GM23338 (cell line): ENCODE results near the gene USP7. TPM values are rescaled to one million over a fixed set of nuclear protein-coding genes. Genes with fewer than 3 reads are reported as not detected.

ENCODE experiments used
- ATAC-seq: fragments of 200-7000 bp; cut with Tn5 transposase; 3 replicates; pipeline ENCODE4 v1.9.1; 2020
- DNase-seq: peaks from one replicate; pipeline ENCODE4 v3.0.0-alpha.2; 2015; ENCODE audit warnings: low spot score
- H2AFZ ChIP-seq: fragments of 200-600 bp; sonication (generic); 2 replicates; pipeline ENCODE4 v1.8.0; 2016; ENCODE audit warnings: antibody characterized with exemption, mild to moderate bottlenecking, moderate library complexity
- H3F3A ChIP-seq: fragments of 200-600 bp; sonication (generic); replicated peaks from 2 replicates; pipeline ENCODE4 v1.8.0; 2017; ENCODE audit warnings: antibody characterized with exemption, mixed run types, low read depth
- H3K27ac ChIP-seq: fragments of 200-600 bp; sonication (generic); 2 replicates; pipeline ENCODE4 v1.6.1; 2016; ENCODE audit warnings: low read depth
- H3K27me3 ChIP-seq: fragments of 200-600 bp; sonication (generic); 2 replicates; pipeline ENCODE4 v1.8.0; 2016; ENCODE audit warnings: mild to moderate bottlenecking, mixed run types, moderate library complexity; ENCODE audit not compliant: insufficient read depth
- H3K36me3 ChIP-seq: fragments of 200-600 bp; sonication (generic); 2 replicates; pipeline ENCODE4 v1.8.0; 2016; ENCODE audit warnings: mild to moderate bottlenecking; ENCODE audit not compliant: insufficient read depth
- H3K4me1 ChIP-seq: fragments of 200-600 bp; sonication (generic); 2 replicates; pipeline ENCODE4 v1.8.0; 2016; ENCODE audit warnings: mild to moderate bottlenecking, moderate library complexity; ENCODE audit not compliant: insufficient read depth
- H3K4me2 ChIP-seq: fragments of 200-600 bp; sonication (generic); 2 replicates; pipeline ENCODE4 v1.7.1; 2017; ENCODE audit warnings: mixed run types
- H3K4me3 ChIP-seq: fragments of 200-600 bp; sonication (generic); 2 replicates; pipeline ENCODE4 v1.6.1; 2016; ENCODE audit warnings: mixed run types
- H3K79me2 ChIP-seq: fragments of 200-600 bp; sonication (generic); replicated peaks from 2 replicates; pipeline ENCODE4 v1.8.0; 2017; ENCODE audit warnings: mild to moderate bottlenecking; ENCODE audit not compliant: insufficient read depth
- H3K9me2 ChIP-seq: fragments of 200-600 bp; sonication (generic); 2 replicates; pipeline ENCODE4 v1.8.0; 2017; ENCODE audit not compliant: insufficient read depth
- H4K20me1 ChIP-seq: fragments of 200-600 bp; sonication (generic); replicated peaks from 2 replicates; pipeline ENCODE4 v1.8.0; 2017; ENCODE audit warnings: mild to moderate bottlenecking; ENCODE audit not compliant: insufficient read depth
- H3K27ac Mint-ChIP-seq: 2 replicates; pipeline ENCODE4 v1.8.0; 2020; ENCODE audit warnings: inconsistent platforms, mild to moderate bottlenecking, moderate library complexity, mixed read lengths
- H3K27me3 Mint-ChIP-seq: 3 replicates; pipeline ENCODE4 v1.8.0; 2022; ENCODE audit warnings: low read depth, mild to moderate bottlenecking, moderate library complexity, mixed read lengths, inconsistent platforms; ENCODE audit not compliant: insufficient read depth, poor library complexity
- H3K36me3 Mint-ChIP-seq: 3 replicates; pipeline ENCODE4 v1.8.0; 2021; ENCODE audit warnings: low read depth, mild to moderate bottlenecking, inconsistent platforms, moderate library complexity, mixed read lengths
- H3K4me1 Mint-ChIP-seq: 3 replicates; pipeline ENCODE4 v1.8.0; 2020; ENCODE audit warnings: mild to moderate bottlenecking, inconsistent platforms, mixed read lengths
- H3K4me3 Mint-ChIP-seq: 3 replicates; pipeline ENCODE4 v1.8.0; 2021; ENCODE audit warnings: moderate library complexity, mild to moderate bottlenecking, inconsistent platforms, mixed read lengths
- H3K9me3 Mint-ChIP-seq: 3 replicates; pipeline ENCODE4 v1.8.0; 2020; ENCODE audit warnings: moderate library complexity, mild to moderate bottlenecking, inconsistent platforms, mixed read lengths
- CREB1 ChIP-seq: fragments of 250-450 bp; sonication (Bioruptor Pico); IDR thresholded peaks from 2 replicates; pipeline ENCODE4 v1.5.0; 2020; ENCODE audit warnings: low read depth, mild to moderate bottlenecking, moderate library complexity
- JUNB ChIP-seq: IDR thresholded peaks from one replicate; pipeline ENCODE4 v1.6.1; 2016; ENCODE audit warnings: antibody characterized with exemption; ENCODE audit not compliant: unreplicated experiment
- STAT1 ChIP-seq: IDR thresholded peaks from one replicate; pipeline ENCODE4 v1.6.1; 2016; ENCODE audit warnings: antibody characterized with exemption; ENCODE audit not compliant: unreplicated experiment
- ZNF114 ChIP-seq: fragments of 250-450 bp; sonication (Bioruptor Pico); IDR thresholded peaks from 2 replicates; pipeline ENCODE4 v1.5.0; 2020; ENCODE audit warnings: mild to moderate bottlenecking, moderate library complexity
- ZNF331 ChIP-seq: fragments of 250-450 bp; sonication (Bioruptor Pico); IDR thresholded peaks from 2 replicates; pipeline ENCODE4 v1.5.0; 2020; ENCODE audit warnings: low read depth, mild to moderate bottlenecking, moderate library complexity
- polyA plus RNA-seq: library from polyadenylated mRNA; unstranded; fragments of >200 nt; fragmentation: Nextera tagmentation; extraction: Ambion mirVana; gene quantifications from 2 replicates; pipeline ENCODE4 v1.2.1, GENCODE V29; 2016
- total RNA-seq: library from RNA; depleted of rRNA; stranded (reverse); fragments of >200 nt; shearing (Covaris generic); gene quantifications from 2 replicates; pipeline ENCODE4 v1.2.3, GENCODE V29; 2014
- TF ChIP-seq, protein P1 (sequence below): IDR thresholded peaks from 2 replicates; pipeline ENCODE4 v1.6.1; 2016; ENCODE audit warnings: antibody characterized with exemption
- TF ChIP-seq, protein P2 (sequence below): IDR thresholded peaks from one replicate; pipeline ENCODE4 v1.6.1; 2018; ENCODE audit warnings: antibody characterized with exemption; ENCODE audit not compliant: unreplicated experiment
- TF ChIP-seq, protein P3 (sequence below): fragments of 250-450 bp; sonication (Bioruptor Pico); IDR thresholded peaks from 2 replicates; pipeline ENCODE4 v1.5.0; 2020; ENCODE audit warnings: mild to moderate bottlenecking, moderate library complexity

USP7 gene
- total and polyA plus RNA-seq, 2 experiments from 2014 or later, result 42.3 to 130 TPM

DNA sequence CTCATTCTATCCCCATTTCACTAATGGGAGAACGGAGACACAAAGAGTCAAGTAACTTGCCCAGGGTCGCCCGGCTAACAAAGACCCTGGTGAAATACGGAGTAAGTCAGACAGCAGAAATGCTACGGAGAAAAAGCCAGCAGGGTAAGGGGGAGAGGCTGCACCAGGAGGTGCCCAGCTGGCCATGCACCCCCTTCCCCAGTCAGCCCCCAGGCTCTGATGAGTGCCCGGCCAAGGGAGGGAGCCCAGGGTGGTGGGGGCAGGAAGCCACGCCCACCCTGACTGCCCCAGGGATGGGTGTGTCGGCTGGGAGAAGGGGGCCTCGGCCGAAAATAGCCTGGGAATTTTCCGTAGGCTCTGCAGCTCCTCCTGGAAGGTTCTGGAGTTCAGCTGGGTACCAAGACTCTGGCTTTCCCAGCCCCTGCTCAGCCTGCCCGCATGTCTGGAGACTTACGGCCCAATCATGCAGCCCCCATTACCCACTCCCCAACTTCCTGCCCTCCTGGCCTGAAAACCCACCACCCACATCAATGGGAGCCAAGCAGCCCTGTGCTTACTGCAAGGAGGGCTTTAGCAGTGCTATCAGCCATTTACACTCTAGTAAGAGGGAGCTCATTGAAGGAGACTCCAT lies 99.1 kb downstream of the USP7 start:
- Histone ChIP-seq H3K4me3 (peak overlapping the region; percentile 100; the same call in 1 of the 2 replicates), H3K79me2 (peaks cover 90% of the 10 kb centered on the region), H2AFZ (no peak overlapping the region), H3K9me2 (no peaks in the 10 kb centered on the region), H3K27ac (peak overlapping the region; percentile 95), H3F3A (peaks cover 33% of the 10 kb centered on the region), H3K27me3 (no peaks in the 10 kb centered on the region), H3K4me1 (peaks cover 53% of the 10 kb centered on the region), H4K20me1 (peaks cover 71% of the 10 kb centered on the region), H3K36me3 (no peaks in the 10 kb centered on the region), H3K4me2 (peak overlapping the region; percentile 100)
- DNase-seq, result no peak
- H3K4me3 Mint-ChIP-seq, result peak overlapping the region; percentile 89
- TF ChIP-seq, protein P1, sequence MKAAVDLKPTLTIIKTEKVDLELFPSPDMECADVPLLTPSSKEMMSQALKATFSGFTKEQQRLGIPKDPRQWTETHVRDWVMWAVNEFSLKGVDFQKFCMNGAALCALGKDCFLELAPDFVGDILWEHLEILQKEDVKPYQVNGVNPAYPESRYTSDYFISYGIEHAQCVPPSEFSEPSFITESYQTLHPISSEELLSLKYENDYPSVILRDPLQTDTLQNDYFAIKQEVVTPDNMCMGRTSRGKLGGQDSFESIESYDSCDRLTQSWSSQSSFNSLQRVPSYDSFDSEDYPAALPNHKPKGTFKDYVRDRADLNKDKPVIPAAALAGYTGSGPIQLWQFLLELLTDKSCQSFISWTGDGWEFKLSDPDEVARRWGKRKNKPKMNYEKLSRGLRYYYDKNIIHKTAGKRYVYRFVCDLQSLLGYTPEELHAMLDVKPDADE, result no peak
- TF ChIP-seq STAT1, result no peak
- no peak for TF ChIP-seq CREB1 (CRISPR knock-in tag)
- TF ChIP-seq, protein P2, sequence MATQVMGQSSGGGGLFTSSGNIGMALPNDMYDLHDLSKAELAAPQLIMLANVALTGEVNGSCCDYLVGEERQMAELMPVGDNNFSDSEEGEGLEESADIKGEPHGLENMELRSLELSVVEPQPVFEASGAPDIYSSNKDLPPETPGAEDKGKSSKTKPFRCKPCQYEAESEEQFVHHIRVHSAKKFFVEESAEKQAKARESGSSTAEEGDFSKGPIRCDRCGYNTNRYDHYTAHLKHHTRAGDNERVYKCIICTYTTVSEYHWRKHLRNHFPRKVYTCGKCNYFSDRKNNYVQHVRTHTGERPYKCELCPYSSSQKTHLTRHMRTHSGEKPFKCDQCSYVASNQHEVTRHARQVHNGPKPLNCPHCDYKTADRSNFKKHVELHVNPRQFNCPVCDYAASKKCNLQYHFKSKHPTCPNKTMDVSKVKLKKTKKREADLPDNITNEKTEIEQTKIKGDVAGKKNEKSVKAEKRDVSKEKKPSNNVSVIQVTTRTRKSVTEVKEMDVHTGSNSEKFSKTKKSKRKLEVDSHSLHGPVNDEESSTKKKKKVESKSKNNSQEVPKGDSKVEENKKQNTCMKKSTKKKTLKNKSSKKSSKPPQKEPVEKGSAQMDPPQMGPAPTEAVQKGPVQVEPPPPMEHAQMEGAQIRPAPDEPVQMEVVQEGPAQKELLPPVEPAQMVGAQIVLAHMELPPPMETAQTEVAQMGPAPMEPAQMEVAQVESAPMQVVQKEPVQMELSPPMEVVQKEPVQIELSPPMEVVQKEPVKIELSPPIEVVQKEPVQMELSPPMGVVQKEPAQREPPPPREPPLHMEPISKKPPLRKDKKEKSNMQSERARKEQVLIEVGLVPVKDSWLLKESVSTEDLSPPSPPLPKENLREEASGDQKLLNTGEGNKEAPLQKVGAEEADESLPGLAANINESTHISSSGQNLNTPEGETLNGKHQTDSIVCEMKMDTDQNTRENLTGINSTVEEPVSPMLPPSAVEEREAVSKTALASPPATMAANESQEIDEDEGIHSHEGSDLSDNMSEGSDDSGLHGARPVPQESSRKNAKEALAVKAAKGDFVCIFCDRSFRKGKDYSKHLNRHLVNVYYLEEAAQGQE, result no peak
- no peak for TF ChIP-seq JUNB
- TF ChIP-seq ZNF114 (CRISPR knock-in tag), result no peak
- no peak for TF ChIP-seq ZNF331 (CRISPR knock-in tag)
- ATAC-seq, result no peak
- peaks cover 45% of the 10 kb centered on the region for H3K36me3 Mint-ChIP-seq
- H3K27ac Mint-ChIP-seq, result peak overlapping the region; percentile 90
- H3K9me3 Mint-ChIP-seq, result no peaks in the 10 kb centered on the region; the same call in 2 of the 3 replicates
- H3K4me1 Mint-ChIP-seq, result peaks cover 58% of the 10 kb centered on the region
- peaks cover 36% of the 10 kb centered on the region for H3K27me3 Mint-ChIP-seq

DNA sequence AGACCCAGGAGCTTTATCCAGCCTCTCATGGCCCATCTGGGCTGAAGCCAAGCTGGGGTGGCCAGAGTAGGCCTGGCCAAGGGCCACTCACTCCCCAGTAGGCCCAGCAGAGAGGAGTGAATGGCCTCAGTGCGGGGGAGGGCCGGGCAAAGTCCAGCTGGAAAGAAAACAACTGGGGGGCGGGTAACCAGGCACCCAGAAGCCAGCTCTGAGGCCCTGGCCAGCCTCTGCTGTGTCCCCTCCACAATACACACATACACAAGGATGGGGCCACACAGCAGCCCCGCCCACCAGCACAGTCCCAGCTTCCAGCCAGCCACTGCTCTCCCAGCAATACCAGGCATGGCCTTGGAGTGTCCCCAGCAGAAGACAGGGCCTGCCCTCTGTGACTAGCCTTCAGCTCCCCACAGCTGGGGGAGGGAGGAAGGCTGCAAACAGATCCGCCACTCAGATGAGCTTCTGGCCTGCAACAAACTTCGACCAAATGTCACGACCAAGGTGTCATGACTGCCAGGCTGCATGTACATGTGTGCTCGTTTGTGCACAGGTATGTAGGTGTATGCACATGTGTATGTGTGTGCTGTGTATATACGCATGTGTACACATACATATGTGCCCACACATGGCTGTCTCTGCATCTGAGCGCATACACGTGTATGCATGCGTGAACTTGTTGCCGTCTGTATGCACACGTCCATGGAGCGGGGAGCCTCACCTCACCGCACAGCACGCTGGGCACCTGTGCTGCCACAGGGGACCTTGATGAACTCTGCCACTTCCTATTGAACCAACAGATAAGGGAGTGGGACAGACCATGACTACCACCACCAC lies 99.9 kb downstream of the USP7 start:
- Histone ChIP-seq H2AFZ (no peak overlapping the region), H3K4me3 (peak overlapping the region; percentile 100; the same call in 1 of the 2 replicates), H3K9me2 (no peaks in the 10 kb centered on the region), H3K4me2 (peak overlapping the region; percentile 100), H3K36me3 (no peaks in the 10 kb centered on the region; the same call in 1 of the 2 replicates), H3K79me2 (peaks cover 97% of the 10 kb centered on the region), H3K27me3 (no peaks in the 10 kb centered on the region), H4K20me1 (peaks cover 75% of the 10 kb centered on the region), H3K4me1 (peaks cover 50% of the 10 kb centered on the region), H3K27ac (peak overlapping the region; percentile 95; the same call in 1 of the 2 replicates), H3F3A (peaks cover 34% of the 10 kb centered on the region)
- Mint-ChIP-seq H3K27ac (peak overlapping the region; percentile 80), H3K27me3 (peaks cover 34% of the 10 kb centered on the region), H3K4me3 (peak overlapping the region; percentile 36; the same call in 1 of the 3 replicates), H3K9me3 (no peaks in the 10 kb centered on the region; the same call in 2 of the 3 replicates), H3K4me1 (peaks cover 53% of the 10 kb centered on the region), H3K36me3 (peaks cover 53% of the 10 kb centered on the region)
- DNase-seq, result peak; percentile 51
- ATAC-seq, result peak; percentile 6
- TF ChIP-seq, protein P3, sequence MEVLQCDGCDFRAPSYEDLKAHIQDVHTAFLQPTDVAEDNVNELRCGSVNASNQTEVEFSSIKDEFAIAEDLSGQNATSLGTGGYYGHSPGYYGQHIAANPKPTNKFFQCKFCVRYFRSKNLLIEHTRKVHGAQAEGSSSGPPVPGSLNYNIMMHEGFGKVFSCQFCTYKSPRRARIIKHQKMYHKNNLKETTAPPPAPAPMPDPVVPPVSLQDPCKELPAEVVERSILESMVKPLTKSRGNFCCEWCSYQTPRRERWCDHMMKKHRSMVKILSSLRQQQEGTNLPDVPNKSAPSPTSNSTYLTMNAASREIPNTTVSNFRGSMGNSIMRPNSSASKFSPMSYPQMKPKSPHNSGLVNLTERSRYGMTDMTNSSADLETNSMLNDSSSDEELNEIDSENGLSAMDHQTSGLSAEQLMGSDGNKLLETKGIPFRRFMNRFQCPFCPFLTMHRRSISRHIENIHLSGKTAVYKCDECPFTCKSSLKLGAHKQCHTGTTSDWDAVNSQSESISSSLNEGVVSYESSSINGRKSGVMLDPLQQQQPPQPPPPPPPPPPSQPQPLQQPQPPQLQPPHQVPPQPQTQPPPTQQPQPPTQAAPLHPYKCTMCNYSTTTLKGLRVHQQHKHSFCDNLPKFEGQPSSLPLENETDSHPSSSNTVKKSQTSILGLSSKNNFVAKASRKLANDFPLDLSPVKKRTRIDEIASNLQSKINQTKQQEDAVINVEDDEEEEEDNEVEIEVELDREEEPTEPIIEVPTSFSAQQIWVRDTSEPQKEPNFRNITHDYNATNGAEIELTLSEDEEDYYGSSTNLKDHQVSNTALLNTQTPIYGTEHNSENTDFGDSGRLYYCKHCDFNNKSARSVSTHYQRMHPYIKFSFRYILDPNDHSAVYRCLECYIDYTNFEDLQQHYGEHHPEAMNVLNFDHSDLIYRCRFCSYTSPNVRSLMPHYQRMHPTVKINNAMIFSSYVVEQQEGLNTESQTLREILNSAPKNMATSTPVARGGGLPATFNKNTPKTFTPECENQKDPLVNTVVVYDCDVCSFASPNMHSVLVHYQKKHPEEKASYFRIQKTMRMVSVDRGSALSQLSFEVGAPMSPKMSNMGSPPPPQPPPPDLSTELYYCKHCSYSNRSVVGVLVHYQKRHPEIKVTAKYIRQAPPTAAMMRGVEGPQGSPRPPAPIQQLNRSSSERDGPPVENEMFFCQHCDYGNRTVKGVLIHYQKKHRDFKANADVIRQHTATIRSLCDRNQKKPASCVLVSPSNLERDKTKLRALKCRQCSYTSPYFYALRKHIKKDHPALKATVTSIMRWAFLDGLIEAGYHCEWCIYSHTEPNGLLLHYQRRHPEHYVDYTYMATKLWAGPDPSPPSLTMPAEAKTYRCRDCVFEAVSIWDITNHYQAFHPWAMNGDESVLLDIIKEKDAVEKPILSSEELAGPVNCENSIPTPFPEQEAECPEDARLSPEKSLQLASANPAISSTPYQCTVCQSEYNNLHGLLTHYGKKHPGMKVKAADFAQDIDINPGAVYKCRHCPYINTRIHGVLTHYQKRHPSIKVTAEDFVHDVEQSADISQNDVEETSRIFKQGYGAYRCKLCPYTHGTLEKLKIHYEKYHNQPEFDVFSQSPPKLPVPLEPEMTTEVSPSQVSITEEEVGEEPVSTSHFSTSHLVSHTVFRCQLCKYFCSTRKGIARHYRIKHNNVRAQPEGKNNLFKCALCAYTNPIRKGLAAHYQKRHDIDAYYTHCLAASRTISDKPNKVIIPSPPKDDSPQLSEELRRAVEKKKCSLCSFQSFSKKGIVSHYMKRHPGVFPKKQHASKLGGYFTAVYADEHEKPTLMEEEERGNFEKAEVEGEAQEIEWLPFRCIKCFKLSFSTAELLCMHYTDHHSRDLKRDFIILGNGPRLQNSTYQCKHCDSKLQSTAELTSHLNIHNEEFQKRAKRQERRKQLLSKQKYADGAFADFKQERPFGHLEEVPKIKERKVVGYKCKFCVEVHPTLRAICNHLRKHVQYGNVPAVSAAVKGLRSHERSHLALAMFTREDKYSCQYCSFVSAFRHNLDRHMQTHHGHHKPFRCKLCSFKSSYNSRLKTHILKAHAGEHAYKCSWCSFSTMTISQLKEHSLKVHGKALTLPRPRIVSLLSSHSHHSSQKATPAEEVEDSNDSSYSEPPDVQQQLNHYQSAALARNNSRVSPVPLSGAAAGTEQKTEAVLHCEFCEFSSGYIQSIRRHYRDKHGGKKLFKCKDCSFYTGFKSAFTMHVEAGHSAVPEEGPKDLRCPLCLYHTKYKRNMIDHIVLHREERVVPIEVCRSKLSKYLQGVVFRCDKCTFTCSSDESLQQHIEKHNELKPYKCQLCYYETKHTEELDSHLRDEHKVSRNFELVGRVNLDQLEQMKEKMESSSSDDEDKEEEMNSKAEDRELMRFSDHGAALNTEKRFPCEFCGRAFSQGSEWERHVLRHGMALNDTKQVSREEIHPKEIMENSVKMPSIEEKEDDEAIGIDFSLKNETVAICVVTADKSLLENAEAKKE (CRISPR knock-in tag), result no peak
